ENCODE data around the gene KREMEN2. TPM values are rescaled to one million over a fixed set of nuclear protein-coding genes. Genes with fewer than 3 reads are reported as not detected.
"Not testable (repeated sequence)": the region's sequence is repeated elsewhere in the genome, so short reads cannot be mapped to it uniquely, and the experiment has no call there.

KREMEN2 gene
- total RNA-seq, 1 donor from 2014 or later, result 0.31 TPM

DNA sequence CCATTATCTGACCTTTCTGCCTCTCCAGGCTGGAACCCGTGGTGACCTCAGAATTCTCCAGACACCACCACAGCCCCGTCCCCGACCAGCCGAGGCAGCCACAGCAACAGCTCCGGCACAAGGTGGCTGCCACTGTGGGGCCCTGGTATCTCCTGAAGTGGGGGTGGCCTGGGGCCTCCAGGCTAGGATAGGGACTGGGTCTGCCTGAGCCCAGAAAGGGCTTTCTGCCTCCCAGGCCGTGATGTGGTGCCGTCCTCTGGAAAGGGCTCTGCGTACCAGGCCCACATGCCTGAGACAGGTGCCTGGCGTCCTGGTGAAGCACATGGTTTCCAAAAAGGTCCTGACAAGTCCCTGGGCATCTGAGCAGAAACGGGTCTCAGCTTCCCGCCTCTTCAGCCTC is 35.3 kb upstream of the KREMEN2 start:
- DNase-seq (ENCODE audit: low spot score, unreplicated experiment), result no peak
- H3K27ac Mint-ChIP-seq, result peak overlapping the region; percentile 74
- H3K36me3 Mint-ChIP-seq (ENCODE audit: insufficient read depth), result no peaks in the 10 kb centered on the region
- H3K27me3 Mint-ChIP-seq, result peaks cover 3% of the 10 kb centered on the region
- H3K4me3 Mint-ChIP-seq (ENCODE audit: low read depth), result no peak overlapping the region
- H3K9me3 Mint-ChIP-seq (ENCODE audit: low read depth), result no peaks in the 10 kb centered on the region
- TF ChIP-seq, protein P1, sequence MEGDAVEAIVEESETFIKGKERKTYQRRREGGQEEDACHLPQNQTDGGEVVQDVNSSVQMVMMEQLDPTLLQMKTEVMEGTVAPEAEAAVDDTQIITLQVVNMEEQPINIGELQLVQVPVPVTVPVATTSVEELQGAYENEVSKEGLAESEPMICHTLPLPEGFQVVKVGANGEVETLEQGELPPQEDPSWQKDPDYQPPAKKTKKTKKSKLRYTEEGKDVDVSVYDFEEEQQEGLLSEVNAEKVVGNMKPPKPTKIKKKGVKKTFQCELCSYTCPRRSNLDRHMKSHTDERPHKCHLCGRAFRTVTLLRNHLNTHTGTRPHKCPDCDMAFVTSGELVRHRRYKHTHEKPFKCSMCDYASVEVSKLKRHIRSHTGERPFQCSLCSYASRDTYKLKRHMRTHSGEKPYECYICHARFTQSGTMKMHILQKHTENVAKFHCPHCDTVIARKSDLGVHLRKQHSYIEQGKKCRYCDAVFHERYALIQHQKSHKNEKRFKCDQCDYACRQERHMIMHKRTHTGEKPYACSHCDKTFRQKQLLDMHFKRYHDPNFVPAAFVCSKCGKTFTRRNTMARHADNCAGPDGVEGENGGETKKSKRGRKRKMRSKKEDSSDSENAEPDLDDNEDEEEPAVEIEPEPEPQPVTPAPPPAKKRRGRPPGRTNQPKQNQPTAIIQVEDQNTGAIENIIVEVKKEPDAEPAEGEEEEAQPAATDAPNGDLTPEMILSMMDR (IDR thresholded peaks at IDR 0.05; ENCODE audit: unreplicated experiment), result no peak
- H3K4me1 Mint-ChIP-seq (ENCODE audit: low read depth), result peaks cover 24% of the 10 kb centered on the region

DNA sequence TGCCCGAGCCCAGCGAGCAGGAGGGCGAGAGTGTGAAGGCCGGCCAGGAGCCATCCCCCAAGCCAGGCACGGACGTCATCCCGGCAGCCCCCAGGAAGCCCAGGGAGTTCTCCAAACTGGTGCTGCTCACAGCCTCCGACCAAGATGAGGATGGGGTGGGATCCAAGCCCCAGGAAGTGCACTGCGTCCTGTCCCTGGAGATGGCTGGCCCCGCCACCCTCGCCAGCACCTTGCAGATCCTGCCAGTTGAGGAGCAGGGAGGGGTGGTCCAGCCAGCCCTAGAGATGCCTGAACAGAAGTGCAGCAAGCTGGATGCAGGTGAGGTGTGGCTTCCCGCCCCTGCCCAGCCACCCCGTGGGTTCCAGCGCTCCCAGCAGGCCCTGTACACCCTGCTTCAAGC is 34.4 kb upstream of the KREMEN2 start:
- Mint-ChIP-seq H3K9me3 (ENCODE audit: low read depth) (no peaks in the 10 kb centered on the region), H3K27ac (no peak overlapping the region), H3K4me3 (ENCODE audit: low read depth) (no peak overlapping the region), H3K4me1 (ENCODE audit: low read depth) (peaks cover 24% of the 10 kb centered on the region), H3K36me3 (ENCODE audit: insufficient read depth) (peaks cover 4% of the 10 kb centered on the region), H3K27me3 (peaks cover 3% of the 10 kb centered on the region)
- TF ChIP-seq, protein P1 (IDR thresholded peaks at IDR 0.05; ENCODE audit: unreplicated experiment), result no peak
- DNase-seq (ENCODE audit: low spot score, unreplicated experiment), result no peak

DNA sequence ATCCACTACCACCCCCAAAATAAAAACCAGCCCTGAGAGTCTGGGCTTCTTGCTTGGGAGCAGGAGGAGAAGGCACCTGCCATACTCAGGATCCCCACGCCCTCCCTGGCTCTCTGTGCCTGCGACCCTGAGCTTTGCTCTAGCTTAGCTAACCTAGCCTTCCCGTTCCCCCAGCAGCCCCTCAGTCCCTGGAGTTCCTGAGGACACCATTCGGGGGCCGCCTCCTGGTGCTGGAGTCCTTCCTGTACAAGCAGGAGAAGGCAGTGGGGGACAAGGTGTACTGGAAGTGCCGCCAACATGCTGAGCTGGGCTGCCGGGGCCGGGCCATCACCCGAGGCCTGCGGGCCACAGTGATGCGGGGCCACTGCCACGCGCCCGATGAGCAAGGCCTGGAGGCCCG is 33.8 kb upstream of the KREMEN2 start:
- no peak for DNase-seq (ENCODE audit: low spot score, unreplicated experiment)
- H3K9me3 Mint-ChIP-seq (ENCODE audit: low read depth), result no peaks in the 10 kb centered on the region
- H3K36me3 Mint-ChIP-seq (ENCODE audit: insufficient read depth), result peaks cover 4% of the 10 kb centered on the region
- TF ChIP-seq, protein P1 (IDR thresholded peaks at IDR 0.05; ENCODE audit: unreplicated experiment), result no peak
- H3K4me3 Mint-ChIP-seq (ENCODE audit: low read depth), result no peak overlapping the region
- H3K4me1 Mint-ChIP-seq (ENCODE audit: low read depth), result peaks cover 24% of the 10 kb centered on the region
- H3K27me3 Mint-ChIP-seq, result peaks cover 3% of the 10 kb centered on the region
- H3K27ac Mint-ChIP-seq, result no peak overlapping the region

DNA sequence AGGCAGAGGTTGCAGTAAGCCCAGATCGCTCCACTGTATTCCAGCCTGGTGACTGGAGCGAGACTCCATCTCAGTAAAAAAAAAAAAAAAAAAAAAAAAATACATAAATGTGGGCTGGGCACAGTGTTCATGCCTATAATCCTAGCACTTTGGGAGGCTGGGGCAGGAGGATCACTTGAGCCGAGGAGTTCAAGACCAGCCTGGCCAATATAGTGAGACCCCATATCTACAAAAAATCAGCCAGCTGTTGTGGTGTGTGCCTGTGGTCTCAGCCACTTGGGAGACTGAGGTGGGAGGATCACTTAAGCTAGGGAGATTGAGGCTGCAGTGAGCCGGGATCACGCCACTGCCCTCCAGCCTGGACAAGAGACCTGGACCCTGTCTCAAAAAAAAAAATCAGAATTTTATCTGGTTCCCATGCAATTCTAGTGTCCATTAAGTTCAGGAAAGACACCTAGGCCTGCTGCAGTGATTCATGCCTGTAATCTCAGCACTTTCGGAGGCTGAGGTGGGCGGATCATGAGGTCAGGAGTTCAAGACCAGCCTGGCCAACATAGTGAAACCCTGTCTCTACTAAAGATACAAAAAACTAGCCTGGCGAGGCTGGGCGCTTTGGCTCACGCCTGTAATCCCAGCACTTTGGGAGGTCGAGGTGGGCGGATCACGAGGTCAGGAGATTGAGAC is 32.7 kb upstream of the KREMEN2 start:
- DNase-seq (ENCODE audit: low spot score, unreplicated experiment); H3K4me3 Mint-ChIP-seq (ENCODE audit: low read depth); H3K27ac Mint-ChIP-seq; H3K36me3 Mint-ChIP-seq (ENCODE audit: insufficient read depth); H3K9me3 Mint-ChIP-seq (ENCODE audit: low read depth); H3K27me3 Mint-ChIP-seq: not testable (repeated sequence)
- H3K4me1 Mint-ChIP-seq (ENCODE audit: low read depth), result peaks cover 21% of the 10 kb centered on the region

DNA sequence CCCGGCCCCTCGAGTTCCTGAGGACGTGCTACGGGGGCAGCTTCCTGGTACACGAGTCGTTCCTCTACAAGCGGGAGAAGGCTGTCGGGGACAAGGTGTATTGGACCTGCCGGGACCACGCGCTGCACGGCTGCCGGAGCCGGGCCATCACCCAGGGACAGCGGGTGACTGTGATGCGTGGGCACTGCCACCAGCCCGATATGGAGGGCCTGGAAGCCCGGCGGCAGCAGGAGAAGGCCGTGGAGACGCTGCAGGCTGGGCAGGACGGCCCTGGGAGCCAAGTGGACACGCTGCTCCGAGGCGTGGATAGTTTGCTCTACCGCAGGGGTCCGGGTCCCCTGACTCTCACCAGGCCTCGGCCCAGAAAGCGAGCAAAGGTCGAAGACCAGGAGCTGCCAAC is 30.9 kb upstream of the KREMEN2 start:
- H3K9me3 Mint-ChIP-seq (ENCODE audit: low read depth), result no peaks in the 10 kb centered on the region
- H3K27ac Mint-ChIP-seq, result no peak overlapping the region
- peaks cover 10% of the 10 kb centered on the region for H3K4me1 Mint-ChIP-seq (ENCODE audit: low read depth)
- no peaks in the 10 kb centered on the region for H3K27me3 Mint-ChIP-seq
- TF ChIP-seq, protein P1 (IDR thresholded peaks at IDR 0.05; ENCODE audit: unreplicated experiment), result no peak
- peaks cover 6% of the 10 kb centered on the region for H3K36me3 Mint-ChIP-seq (ENCODE audit: insufficient read depth)
- no peak overlapping the region for H3K4me3 Mint-ChIP-seq (ENCODE audit: low read depth)
- no peak for DNase-seq (ENCODE audit: low spot score, unreplicated experiment)

DNA sequence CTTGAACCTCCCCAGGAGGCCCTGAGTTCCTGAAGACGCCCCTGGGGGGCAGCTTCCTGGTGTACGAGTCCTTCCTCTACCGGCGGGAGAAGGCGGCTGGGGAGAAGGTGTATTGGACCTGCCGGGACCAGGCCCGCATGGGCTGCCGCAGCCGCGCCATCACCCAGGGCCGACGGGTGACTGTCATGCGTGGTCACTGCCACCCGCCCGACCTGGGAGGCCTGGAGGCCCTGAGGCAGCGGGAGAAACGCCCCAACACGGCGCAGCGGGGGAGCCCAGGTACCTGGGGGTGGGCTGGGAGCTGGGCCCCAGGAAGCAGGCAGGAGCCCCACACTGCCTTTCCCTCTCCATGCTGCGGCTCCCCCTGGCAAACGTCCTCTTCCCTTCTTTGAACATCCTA is 30.4 kb upstream of the KREMEN2 start:
- Mint-ChIP-seq H3K4me1 (ENCODE audit: low read depth) (peaks cover 5% of the 10 kb centered on the region), H3K27me3 (no peaks in the 10 kb centered on the region), H3K27ac (no peak overlapping the region), H3K4me3 (ENCODE audit: low read depth) (no peak overlapping the region), H3K36me3 (ENCODE audit: insufficient read depth) (peaks cover 6% of the 10 kb centered on the region), H3K9me3 (ENCODE audit: low read depth) (no peaks in the 10 kb centered on the region)
- TF ChIP-seq, protein P1 (IDR thresholded peaks at IDR 0.05; ENCODE audit: unreplicated experiment), result no peak
- DNase-seq (ENCODE audit: low spot score, unreplicated experiment), result no peak

Measured in progenitor cell of endocrine pancreas (in vitro differentiated cells).